HG02588 (cell line): ENCODE data around the gene PUS1.
"Not testable (repeated sequence)": the region's sequence is repeated elsewhere in the genome, so short reads cannot be mapped to it uniquely, and the experiment has no call there.

Experiments used
- ATAC-seq: cut with Tn5 transposase; IDR thresholded peaks from one replicate; pipeline ENCODE4 v1.9.1; 2021; ENCODE audit warnings: mild to moderate bottlenecking, moderate library complexity; ENCODE audit not compliant: unreplicated experiment

The PUS1 gene

DNA sequence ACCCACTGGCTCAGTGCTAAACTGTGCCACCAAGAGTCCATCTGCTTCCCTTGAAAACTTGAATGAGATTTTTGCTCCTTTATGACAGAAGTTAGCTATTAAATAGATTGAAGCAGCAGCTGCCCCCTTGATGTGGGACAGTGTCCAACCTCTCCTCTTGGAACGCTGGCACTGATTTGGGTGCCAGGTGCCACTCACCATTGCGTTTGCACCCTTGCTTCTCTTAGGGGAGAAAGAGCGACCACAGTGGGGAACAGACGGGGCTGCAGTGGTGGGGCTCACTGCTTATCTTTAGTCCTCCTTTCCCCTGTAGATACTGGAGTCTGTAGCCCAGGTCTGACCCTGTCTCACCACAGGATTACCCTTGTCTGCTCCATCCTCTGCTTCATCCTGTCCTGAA is 30.0 kb downstream of the PUS1 start:
- no peak for ATAC-seq

DNA sequence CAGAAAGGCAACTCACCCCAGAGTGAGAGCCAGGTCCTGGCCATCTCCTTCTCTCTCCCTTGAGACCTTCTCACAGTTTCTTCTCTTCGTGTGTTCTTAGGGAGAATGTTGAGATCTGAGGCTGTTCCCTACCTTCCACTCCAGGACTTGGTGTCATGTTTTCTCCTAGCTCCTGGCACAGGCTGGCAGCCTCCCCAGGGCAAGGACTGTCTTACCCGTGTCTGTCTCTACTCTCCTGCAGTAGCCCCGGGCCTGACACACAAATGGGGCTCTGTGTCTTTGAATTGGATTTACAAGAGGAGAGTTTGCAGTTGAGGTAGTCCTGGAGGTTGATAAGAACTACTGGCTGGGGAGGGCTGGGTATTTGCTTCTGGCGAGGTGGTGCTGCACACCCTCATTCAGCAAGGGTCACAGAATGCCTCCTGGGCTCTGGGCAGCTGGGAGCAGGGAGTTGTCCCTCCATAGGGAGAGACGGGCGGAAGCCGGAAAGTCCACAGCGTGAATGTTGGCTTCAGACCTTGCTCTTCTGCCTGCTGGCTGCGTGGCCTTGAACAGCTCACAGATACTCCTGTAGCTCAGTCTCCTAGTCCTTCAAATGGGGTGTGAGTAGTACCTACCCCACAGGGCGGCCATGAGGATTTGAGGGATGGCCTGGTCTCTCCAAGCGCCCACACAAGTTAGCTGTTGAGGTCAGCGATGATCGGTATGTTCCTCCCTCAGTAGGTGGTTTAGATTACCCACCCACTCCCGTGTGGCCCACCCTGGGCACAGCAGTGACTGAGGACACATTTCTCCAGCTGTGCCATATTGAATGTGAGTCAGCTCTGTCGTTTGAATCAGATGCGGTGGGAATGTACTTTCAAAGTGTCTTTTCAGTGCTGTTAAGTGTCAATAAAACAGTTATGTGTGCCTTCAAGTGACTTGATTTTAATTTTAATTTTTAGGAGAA is 30.8 kb downstream of the PUS1 start:
- no peak for ATAC-seq

DNA sequence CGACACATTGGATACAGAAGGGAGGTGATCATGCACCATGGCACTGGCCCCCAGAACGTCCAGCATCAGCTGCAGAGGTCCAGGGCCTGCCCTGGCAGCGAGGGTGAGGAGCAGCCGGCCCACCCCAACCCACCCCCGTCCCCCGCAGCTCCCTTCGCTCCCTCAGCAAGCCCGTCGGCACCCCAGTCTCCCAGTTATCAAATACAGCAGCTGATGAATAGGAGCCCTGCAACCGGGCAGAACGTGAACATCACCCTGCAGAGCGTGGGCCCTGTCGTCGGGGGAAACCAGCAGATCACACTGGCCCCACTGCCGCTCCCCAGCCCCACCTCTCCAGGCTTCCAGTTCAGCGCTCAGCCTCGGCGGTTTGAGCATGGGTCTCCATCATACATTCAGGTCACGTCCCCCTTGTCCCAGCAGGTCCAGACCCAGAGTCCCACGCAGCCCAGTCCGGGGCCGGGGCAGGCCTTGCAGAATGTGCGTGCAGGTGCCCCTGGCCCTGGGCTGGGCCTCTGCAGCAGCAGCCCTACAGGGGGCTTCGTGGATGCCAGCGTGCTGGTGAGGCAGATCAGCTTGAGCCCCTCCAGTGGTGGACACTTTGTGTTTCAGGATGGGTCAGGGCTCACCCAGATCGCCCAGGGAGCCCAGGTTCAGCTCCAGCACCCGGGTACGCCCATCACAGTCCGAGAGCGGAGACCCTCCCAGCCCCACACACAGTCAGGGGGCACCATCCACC is 31.7 kb downstream of the PUS1 start:
- ATAC-seq, result not testable (repeated sequence)

DNA sequence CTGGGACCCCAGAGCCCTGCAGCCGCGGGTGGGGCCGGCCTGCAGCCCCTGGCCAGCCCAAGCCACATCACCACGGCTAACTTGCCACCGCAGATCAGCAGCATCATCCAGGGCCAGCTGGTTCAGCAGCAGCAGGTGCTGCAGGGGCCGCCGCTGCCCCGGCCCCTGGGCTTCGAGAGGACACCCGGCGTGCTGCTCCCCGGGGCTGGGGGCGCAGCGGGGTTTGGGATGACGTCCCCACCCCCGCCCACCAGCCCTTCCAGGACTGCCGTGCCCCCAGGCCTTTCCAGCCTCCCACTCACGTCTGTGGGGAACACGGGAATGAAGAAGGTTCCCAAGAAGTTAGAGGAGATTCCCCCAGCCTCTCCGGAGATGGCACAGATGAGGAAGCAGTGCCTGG is 32.3 kb downstream of the PUS1 start:
- ATAC-seq, result not testable (repeated sequence)

DNA sequence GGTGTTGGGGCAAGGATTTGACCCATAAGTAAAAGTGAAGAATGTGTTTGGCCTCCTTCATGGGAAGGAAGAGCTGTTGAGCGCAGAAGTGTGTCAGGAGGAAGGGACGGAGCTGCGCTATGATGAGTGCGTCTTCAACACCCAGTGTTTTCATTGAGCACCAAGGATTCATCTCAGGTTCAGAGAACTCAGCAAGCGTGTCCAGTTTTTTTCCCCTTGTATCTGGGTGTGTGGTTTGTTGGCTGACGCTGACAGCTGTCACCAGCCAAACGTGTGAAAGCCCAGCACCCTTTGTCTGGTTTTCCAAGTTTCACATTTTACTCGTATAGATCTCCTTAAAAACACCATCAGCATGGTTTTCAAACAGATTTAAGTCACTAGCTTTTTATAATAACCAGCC is 33.0 kb downstream of the PUS1 start:
- no peak for ATAC-seq

DNA sequence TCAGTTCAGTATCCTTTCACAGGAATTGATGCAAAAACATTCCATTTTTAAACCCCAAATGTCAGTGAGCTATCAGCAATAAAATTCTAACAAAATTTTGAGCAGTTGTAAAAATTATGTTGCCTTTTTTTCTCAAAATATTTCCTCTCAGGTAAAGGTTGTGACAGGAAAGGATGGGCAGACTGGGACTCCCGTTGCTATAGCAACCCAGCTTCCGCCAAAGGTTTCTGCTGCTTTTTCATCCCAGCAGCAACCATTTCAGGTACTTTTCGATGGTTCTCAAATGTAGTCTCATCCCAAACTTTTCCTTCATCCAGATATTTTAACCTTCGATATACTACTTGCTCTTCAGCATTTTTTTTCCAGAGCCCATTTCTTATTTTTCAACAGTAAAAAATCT is 34.3 kb downstream of the PUS1 start:
- no peak for ATAC-seq

DNA sequence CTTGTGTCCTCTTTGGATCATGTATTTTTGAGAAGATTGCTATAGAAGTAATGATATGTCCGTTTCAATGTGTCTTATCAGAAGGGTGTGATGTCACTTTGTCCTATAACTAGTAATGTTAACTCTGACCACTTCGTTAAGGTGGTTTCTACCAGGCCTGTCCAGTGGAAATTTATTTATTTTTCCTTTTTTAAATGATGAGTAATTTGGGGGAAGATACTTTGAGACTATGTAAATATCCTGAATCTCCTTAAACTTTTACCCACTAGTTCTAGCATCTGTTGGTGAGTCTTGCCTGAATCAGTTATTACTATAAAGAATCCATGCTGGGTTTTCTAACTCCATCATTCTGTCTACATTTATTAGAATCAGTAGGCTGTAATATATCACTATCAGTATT is 36.0 kb downstream of the PUS1 start:
- ATAC-seq, result no peak

DNA sequence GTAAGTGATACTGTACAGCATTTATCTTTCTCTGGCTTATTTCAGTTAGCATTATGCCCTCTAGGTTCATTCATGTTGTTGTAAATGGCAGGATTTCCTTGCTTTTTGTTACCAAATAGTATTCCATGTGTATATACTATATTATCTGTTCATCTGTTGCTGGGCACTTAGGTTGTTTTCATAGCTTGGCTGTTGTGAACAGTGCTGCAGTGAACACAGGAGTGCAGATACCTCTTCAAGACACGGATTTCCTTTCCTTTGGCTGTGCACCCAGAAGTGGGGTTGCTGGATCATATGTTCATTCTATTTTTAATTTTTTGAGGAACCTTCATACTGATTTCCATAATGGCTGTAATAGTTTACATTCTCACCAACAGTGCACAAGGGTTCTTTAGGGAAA is 42.1 kb downstream of the PUS1 start:
- no peak for ATAC-seq

DNA sequence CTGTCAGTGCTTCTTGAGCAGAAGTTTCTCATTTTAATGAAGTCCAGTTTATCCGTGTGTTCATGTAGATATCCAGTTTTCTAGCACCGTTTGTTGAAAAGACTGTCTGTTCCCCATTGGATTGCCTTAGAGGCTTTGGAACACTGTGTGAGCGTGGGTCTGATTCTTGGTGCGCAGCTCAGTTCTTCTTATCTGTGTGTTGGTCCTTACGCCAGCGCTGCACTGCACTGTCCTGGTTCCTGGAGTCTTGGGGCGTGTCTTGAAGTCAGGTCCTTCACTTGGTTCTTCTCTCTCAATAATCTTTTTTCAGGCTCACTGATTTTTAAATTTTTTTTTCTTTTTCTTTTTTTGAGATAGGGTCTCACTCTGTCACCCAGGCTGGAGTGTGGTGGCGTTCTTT is 46.2 kb downstream of the PUS1 start:
- ATAC-seq, result no peak

DNA sequence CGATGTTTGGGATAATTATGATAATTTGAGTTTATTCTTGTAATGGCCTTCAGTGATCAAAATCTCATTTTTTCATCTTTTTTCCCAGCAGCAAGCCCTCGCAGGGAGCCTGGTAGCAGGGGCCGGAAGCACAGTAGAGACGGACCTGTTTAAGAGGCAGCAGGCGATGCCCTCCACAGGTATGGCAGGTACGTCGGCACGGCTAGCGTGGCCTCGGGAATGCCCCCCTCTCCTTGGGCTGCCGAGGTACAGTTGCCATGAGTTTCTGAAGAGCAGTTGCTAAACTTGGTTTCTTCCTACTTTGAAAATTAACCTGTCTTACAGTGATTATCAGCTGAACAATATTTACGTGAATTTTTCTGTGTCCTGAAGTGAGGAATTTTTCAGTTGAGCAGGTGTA is 50.5 kb downstream of the PUS1 start:
- no peak for ATAC-seq

DNA sequence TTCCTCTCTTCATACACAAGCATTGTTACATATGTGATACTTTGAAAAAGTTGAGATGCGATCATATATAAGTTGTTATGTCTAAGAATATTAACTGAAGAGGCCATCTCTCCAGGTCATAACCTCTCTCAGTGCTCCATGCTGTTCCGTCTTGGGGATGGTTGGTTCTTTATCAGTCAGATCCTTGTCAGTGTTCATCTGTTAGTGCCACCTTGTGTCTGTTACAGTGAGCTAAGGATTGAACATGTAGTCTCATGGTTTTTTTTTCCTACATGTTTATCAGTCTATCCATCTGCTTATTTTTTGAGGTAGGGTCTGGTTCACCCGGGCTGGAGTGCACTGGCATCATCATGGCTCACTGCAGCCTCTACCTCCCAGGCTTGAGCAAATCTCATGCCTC is 51.2 kb downstream of the PUS1 start:
- ATAC-seq, result no peak

DNA sequence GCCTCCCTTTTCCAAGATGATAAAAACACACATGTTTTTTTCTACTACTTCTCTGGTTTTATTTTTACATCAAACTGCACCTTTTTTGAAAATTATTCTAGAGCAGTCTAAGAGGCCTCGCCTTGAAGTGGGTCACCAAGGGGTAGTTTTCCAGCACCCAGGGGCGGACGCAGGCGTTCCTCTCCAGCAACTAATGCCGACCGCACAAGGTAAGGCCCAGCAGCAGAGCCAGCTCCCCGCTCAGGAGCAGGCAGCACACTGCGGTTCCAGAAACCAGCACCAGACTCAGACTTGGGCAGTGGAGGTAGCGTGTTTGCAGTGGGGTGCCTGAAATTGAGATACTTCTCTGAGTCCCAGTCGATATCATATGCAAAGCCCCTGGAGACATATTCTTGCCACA is 52.3 kb downstream of the PUS1 start:
- ATAC-seq, result no peak

DNA sequence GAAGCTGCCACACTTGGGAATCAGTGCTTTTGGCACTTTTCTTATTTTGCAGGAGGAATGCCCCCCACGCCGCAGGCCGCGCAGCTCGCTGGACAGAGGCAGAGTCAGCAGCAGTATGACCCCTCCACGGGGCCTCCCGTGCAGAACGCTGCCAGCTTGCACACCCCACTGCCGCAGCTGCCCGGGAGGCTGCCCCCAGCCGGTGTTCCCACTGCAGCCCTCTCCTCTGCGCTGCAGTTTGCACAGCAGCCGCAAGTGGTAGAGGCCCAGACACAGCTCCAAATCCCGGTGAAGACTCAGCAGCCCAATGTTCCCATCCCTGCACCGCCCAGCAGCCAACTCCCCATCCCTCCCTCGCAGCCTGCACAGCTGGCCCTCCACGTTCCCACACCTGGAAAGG is 53.0 kb downstream of the PUS1 start:
- no peak for ATAC-seq

DNA sequence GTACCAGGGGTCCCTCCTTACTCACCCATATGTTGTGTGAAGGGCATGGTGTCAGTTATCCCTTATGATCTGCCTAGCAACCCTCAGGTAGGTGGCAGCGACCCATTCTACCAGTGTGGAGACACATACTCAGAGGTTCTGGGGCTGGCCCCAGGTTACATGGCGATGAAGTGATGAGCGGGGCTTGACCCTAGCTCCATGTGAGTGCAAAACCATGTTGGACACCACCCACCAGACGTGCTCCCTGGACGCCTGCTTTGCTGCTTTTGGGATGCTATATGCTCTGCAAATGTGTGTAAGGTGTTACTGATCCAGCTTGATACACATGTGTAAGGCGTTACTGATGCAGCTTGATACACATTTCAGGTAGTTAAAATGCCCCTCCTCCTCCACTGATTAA is 54.0 kb downstream of the PUS1 start:
- no peak for ATAC-seq

DNA sequence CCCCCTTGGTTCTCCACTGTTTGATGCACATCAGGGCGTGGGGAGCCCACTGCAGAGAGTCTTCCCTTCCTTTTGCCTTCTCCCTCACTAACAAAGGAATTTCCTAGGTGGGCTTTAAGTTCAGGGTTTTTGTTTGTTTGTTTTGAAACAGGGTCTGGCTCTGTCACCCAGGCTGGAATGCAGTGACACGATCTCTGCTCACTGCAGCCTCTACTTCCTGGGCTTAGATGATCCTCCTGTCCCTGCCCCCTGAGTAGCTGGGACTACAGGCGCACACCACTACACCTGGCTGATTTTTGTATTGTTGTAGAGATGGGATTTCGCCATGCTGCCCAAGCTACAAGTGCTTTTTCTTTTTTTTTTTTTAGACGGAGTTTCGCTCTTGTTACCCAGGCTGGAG is 54.5 kb downstream of the PUS1 start:
- no peak for ATAC-seq

DNA sequence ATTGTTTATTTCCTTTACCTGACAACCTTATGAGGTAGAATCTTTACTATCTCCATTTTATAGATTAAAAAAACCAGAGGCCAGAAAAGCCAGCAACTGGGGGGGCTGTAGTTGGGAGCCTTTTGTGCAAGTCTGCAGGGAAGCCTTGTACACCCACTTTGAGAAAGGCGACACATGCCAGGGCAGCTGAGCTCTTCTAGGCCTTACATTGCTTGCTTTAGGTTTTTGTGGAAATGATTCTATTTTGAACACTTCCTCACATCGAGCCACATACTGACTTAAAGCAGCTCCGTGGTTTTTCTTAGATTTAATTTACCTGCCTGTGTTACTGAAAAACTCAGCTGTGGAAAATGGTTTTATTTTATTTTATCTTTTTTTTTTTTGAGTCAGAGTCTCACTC is 55.3 kb downstream of the PUS1 start:
- no peak for ATAC-seq

DNA sequence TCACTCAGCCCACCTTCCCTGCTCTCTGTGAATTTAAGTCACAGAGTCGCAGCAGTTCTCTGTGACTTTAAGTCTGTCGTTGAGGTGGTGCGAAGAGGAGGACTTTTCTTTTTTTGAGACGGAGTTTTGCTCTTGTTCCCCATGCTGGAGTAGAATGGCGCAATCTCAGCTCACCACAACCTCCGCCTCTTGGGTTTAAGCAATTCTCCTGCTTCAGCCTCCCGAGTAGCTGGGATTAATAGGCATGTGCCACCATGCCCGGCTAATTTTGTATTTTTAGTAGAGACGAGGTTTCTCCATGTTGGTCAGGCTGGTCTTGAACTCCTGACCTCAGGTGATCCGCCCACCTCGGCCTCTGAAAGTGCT is 56.4 kb downstream of the PUS1 start:
- ATAC-seq, result not testable (repeated sequence)

DNA sequence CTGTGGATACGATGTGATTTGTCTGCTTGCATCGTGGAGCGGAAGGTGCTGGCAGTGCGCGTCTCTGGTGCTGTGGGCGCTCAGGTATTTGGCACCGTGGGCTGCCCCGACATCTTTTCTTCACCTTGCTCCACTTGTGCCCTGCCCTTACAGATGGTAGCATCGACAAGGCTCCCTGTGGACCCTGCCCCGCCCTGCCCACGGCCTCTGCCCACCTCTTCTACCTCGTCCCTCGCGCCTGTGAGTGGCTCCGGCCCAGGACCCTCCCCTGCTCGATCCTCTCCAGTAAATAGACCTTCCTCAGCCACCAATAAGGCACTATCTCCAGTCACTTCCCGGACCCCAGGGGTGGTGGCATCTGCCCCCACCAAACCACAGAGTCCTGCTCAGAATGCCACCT is 57.3 kb downstream of the PUS1 start:
- no peak for ATAC-seq

DNA sequence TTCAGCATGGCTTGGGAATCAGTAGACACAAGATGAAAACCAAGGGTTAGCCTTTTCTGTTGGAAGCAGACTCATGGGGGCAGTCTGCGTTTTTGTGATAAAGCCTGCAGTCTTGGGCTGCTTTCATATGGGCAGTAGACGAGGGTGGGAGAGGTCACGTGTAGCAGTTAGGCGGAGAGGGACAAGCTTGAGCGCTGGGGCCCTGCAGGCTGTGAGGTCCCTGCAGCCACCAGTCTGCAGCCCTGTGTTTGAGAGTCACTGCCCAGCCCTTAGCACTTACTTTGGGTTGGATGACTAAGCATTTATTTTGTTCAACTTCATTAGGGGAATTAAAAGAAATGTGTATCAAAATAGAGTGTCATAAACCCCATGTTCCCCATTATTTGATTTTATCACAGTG is 57.8 kb downstream of the PUS1 start:
- no peak for ATAC-seq

DNA sequence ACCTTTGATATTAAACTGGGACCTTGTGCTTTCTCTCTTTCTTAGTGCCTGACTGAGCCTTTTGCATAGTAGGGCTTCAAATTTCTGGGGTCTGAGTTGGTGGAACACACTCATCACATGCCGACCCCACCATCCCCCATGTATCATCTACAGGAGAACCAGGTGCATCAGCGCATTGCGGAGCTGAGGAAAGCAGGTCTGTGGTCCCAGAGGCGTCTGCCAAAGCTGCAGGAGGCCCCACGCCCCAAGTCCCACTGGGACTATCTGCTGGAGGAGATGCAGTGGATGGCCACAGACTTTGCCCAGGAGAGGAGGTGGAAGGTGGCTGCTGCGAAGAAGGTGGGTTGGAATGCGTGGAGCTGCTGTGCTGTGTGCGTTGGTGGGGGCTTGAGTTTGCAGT is 58.5 kb downstream of the PUS1 start:
- no peak for ATAC-seq

DNA sequence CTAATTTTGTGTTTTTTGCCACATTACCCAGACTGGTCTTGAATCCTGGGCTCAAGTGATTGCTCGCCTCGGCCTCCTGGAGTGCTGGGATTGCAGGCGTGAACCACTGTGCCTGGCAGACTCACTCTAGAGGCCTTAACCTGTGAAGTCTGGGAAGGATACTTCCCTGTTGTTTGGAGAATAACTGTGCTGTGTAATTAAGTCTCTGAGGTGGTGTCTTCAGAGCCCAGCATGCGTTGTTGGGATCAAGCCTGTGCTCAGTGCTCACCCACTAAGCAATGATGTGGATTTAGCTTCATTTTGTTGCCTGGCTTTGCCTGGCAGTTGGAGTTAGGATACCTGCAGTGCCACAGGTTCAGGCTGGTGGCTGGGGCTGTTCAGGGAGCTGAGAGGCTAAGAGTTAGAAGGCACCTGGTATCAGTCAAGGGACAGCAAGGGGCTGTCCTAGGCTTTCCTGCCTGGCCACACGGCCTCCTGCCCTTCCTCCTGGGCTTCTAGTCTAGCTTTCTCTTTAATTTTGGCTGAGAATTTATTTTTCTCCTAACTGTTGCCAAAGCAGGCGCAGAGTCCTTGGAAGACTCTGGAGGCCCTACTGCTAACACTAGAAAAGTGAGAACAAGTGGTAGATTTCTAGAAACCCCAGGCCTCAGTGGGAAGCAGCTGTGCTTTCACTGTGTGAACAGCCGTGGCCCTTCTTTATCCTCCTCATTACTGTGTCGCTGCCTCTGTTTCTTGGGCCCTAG is 59.1 kb downstream of the PUS1 start:
- ATAC-seq, result no peak

DNA sequence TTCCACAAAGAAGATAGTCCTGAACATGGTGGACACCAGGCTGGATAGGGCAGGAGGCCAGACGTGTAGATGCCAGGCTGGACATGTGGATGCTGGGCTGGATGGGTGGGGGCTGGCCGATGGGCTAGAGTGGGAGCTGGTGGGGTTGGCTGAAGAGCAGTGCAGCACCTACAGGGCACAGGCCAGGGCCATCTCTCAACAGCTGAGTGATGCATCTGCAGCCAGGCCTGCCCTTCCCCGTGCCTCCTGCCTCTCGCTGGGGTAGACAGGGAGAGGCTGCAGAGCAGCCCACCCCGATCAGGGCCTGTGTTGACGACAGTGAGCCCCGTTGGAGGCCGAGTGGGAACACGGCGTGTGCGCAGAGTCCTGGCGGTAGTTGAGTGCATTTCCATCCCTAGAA is 59.9 kb downstream of the PUS1 start:
- no peak for ATAC-seq
